SK-N-SH (cell line): ENCODE data around the gene SHROOM1. TPM values are rescaled to one million over a fixed set of nuclear protein-coding genes. Genes with fewer than 3 reads are reported as not detected.

Experiments used
- CTCF ChIA-PET: fragments of 300-600, 350-600 bp; formaldehyde crosslinking; extraction: SDS; loops from one replicate; lab custom pipeline; 2021; lab: Yijun Ruan, JAX
- POLR2A ChIA-PET: fragments of 350-600 bp; sonication (Branson Sonifier 250); formaldehyde crosslinking; extraction: SDS; loops from one replicate; lab custom pipeline; 2020; ENCODE audit warnings: antibody characterized with exemption, inconsistent platforms; lab: Yijun Ruan, JAX
- DNase-seq: peaks from one replicate; pipeline ENCODE4 v3.0.0; 2012
- H2AFZ ChIP-seq: fragments of 200-600 bp; sonication (generic); 2 replicates; pipeline ENCODE4 v1.8.1; 2016; ENCODE audit warnings: antibody characterized with exemption, mild to moderate bottlenecking, low read depth
- H3F3A ChIP-seq: fragments of 200-600 bp; sonication (generic); replicated peaks from 2 replicates; pipeline ENCODE3; 2016; ENCODE audit warnings: antibody characterized with exemption, mild to moderate bottlenecking; ENCODE audit not compliant: insufficient read depth
- H3K27ac ChIP-seq, 2 experiments: fragments of 200-500 bp in 1 of 2; fragments of 200-600 bp in 1 of 2; sonication (Bioruptor generic) in 1 of 2; sonication (generic), shearing (Covaris generic) in 1 of 2; 2 replicates each; pipeline versions ENCODE4 v1.5.1 to v1.6.1; 2014 to 2016; ENCODE audit warnings: low read depth in 2 of 2, inconsistent platforms in 1 of 2, low read length in 1 of 2, mild to moderate bottlenecking in 1 of 2, mixed read lengths in 1 of 2
- H3K27me3 ChIP-seq: fragments of 200-600 bp; sonication (generic), shearing (Covaris generic); 2 replicates; pipeline ENCODE4 v1.6.1; 2016; ENCODE audit warnings: mixed run types; ENCODE audit not compliant: insufficient read depth
- H3K36me3 ChIP-seq, 2 experiments: fragments of 200-500 bp in 1 of 2; fragments of 200-600 bp in 1 of 2; sonication (Bioruptor generic) in 1 of 2; sonication (generic) in 1 of 2; replicated peaks in 1 of 2; 2 replicates each; pipeline versions ENCODE3 to v1.5.1; 2014 to 2016; ENCODE audit warnings: low read length in 1 of 2, mild to moderate bottlenecking in 1 of 2; ENCODE audit not compliant: insufficient read depth in 2 of 2, control insufficient read depth in 1 of 2
- H3K4me1 ChIP-seq, 2 experiments: fragments of 200-500 bp in 1 of 2; fragments of 200-600 bp in 1 of 2; sonication (Bioruptor generic) in 1 of 2; sonication (generic), shearing (Covaris generic) in 1 of 2; 2 replicates each; pipeline versions ENCODE4 v1.5.1 to v1.6.1; 2014 to 2016; ENCODE audit warnings: low read depth in 1 of 2, low read length in 1 of 2, mixed run types in 1 of 2; ENCODE audit not compliant: insufficient read depth in 2 of 2, control insufficient read depth in 1 of 2
- H3K4me2 ChIP-seq: fragments of 200-600 bp; sonication (generic), shearing (Covaris generic); 2 replicates; pipeline ENCODE4 v1.6.1; 2017; ENCODE audit warnings: mixed run types
- H3K4me3 ChIP-seq, 2 experiments: fragments of 200-500 bp in 1 of 2; fragments of 200-600 bp in 1 of 2; sonication (Bioruptor generic) in 1 of 2; sonication (generic), shearing (Covaris generic) in 1 of 2; 2 replicates each; pipeline versions ENCODE4 v1.5.1 to v1.8.1; 2014 to 2016; ENCODE audit warnings: low read depth in 2 of 2, inconsistent platforms in 1 of 2, low read length in 1 of 2, mild to moderate bottlenecking in 1 of 2, mixed read lengths in 1 of 2, moderate library complexity in 1 of 2
- H3K79me2 ChIP-seq: fragments of 200-600 bp; sonication (generic); 2 replicates; pipeline ENCODE4 v1.8.1; 2017; ENCODE audit warnings: mild to moderate bottlenecking; ENCODE audit not compliant: insufficient read depth
- H3K9ac ChIP-seq: fragments of 200-600 bp; sonication (generic); 2 replicates; pipeline ENCODE4 v1.6.1; 2017; ENCODE audit warnings: mixed run types
- H3K9me2 ChIP-seq: fragments of 200-600 bp; sonication (generic); 2 replicates; pipeline ENCODE4 v1.6.1; 2017; ENCODE audit warnings: mixed run types
- H3K9me3 ChIP-seq: fragments of 200-600 bp; sonication (generic); 2 replicates; pipeline ENCODE4 v1.6.1; 2017; ENCODE audit warnings: mixed run types, mild to moderate bottlenecking, moderate library complexity
- H4K20me1 ChIP-seq: fragments of 200-600 bp; sonication (generic); 2 replicates; pipeline ENCODE4 v1.6.1; 2017; ENCODE audit warnings: mild to moderate bottlenecking, mixed run types; ENCODE audit not compliant: insufficient read depth
- CHD2 ChIP-seq: fragments of 150-350 bp; IDR thresholded peaks from 2 replicates; pipeline ENCODE4 v1.6.1; 2018; ENCODE audit warnings: low read length; ENCODE audit not compliant: partially characterized antibody
- CTCF ChIP-seq: fragments of 200-600 bp; sonication (generic); IDR thresholded peaks from 2 replicates; pipeline ENCODE4 v1.6.1; 2017; ENCODE audit warnings: antibody characterized with exemption, mild to moderate bottlenecking, moderate library complexity
- ELF1 ChIP-seq: IDR thresholded peaks from 2 replicates; pipeline ENCODE4 v1.4.0; 2012
- EZH2phosphoT487 ChIP-seq: fragments of 200-600 bp; sonication (generic); IDR thresholded peaks from 2 replicates; pipeline ENCODE4 v1.6.1; 2017; ENCODE audit warnings: low read depth, mixed run types, mild to moderate bottlenecking, antibody characterized with exemption, moderate library complexity, borderline replicate concordance
- FOXJ3 ChIP-seq: sonication (generic); formaldehyde crosslinking; IDR thresholded peaks from 2 replicates; pipeline ENCODE4 v1.5.1; 2020; ENCODE audit warnings: mild to moderate bottlenecking, missing genetic modification reagents
- FOXM1 ChIP-seq: IDR thresholded peaks from 2 replicates; pipeline ENCODE4 v1.4.0; 2012; ENCODE audit warnings: low read depth, mild to moderate bottlenecking
- GABPA ChIP-seq: IDR thresholded peaks from 2 replicates; pipeline ENCODE4 v1.4.0; 2012; ENCODE audit warnings: low read depth, mild to moderate bottlenecking
- JUND ChIP-seq: IDR thresholded peaks from 2 replicates; pipeline ENCODE4 v1.4.0; 2012
- MAX ChIP-seq: IDR thresholded peaks from 2 replicates; pipeline ENCODE4 v1.4.0; 2012; ENCODE audit warnings: low read depth
- MEF2A ChIP-seq: IDR thresholded peaks from 2 replicates; pipeline ENCODE4 v1.4.0; 2012; ENCODE audit warnings: low read depth, borderline replicate concordance
- NFIC ChIP-seq: IDR thresholded peaks from 2 replicates; pipeline ENCODE4 v1.4.0; 2012; ENCODE audit warnings: borderline replicate concordance
- NRF1 ChIP-seq: IDR thresholded peaks from 2 replicates; pipeline ENCODE4 v1.6.1; 2012; ENCODE audit warnings: low read depth, mild to moderate bottlenecking, low read length
- PBX3 ChIP-seq: IDR thresholded peaks from 2 replicates; pipeline ENCODE4; 2012
- RAD21 ChIP-seq: IDR thresholded peaks from 2 replicates; pipeline ENCODE4 v1.6.1; 2012; ENCODE audit warnings: mild to moderate bottlenecking, low read length
- RCOR1 ChIP-seq: fragments of 150-350 bp; IDR thresholded peaks from 2 replicates; pipeline ENCODE4 v1.6.1; 2017; ENCODE audit warnings: antibody characterized with exemption, low read length
- REST ChIP-seq: IDR thresholded peaks from 2 replicates; pipeline ENCODE4 v1.6.1; 2012; ENCODE audit warnings: mild to moderate bottlenecking, low read depth, low read length, moderate library complexity
- RFX5 ChIP-seq: IDR thresholded peaks from 2 replicates; pipeline ENCODE4 v1.6.1; 2012; ENCODE audit warnings: mild to moderate bottlenecking, improper control_type of control experiment, low read length
- RXRA ChIP-seq: IDR thresholded peaks from 2 replicates; pipeline ENCODE4 v1.4.0; 2012; ENCODE audit warnings: low read depth, mild to moderate bottlenecking, borderline replicate concordance
- SIN3A ChIP-seq: IDR thresholded peaks from 2 replicates; pipeline ENCODE4 v1.6.1; 2012; ENCODE audit warnings: low read depth, mild to moderate bottlenecking, low read length, moderate library complexity, borderline replicate concordance
- USF1 ChIP-seq: IDR thresholded peaks from 2 replicates; pipeline ENCODE4 v1.4.0; 2012; ENCODE audit warnings: low read depth, borderline replicate concordance
- USF2 ChIP-seq: fragments of 150-350 bp; IDR thresholded peaks from 2 replicates; pipeline ENCODE4 v1.6.1; 2017; ENCODE audit warnings: antibody characterized with exemption, low read length, low read depth, borderline replicate concordance
- YY1 ChIP-seq: IDR thresholded peaks from 2 replicates; pipeline ENCODE4 v1.4.0; 2012; ENCODE audit warnings: low read depth, mild to moderate bottlenecking
- ZBTB33 ChIP-seq: IDR thresholded peaks from 2 replicates; pipeline ENCODE4 v1.4.0; 2012; ENCODE audit warnings: low read depth, borderline replicate concordance
- whole genome bisulfite sequencing: methylation state at CpG from one replicate; pipeline ENCODE4 v1.1.6; 2017; ENCODE audit warnings: low lambda C conversion rate; 5-methylcytosine and 5-hydroxymethylcytosine counted together
- polyA plus RNA-seq, 3 experiments: library from polyadenylated mRNA; depleted of rRNA; stranded (reverse); fragments of >200 nt; gene quantifications; 2 replicates each; pipeline ENCODE4 v1.2.3, GENCODE V29; 2012

Gene SHROOM1
- polyA plus RNA-seq, 1 of the 3 experiments (the other 2 are of a cell fraction), result 3.8 TPM

- peak overlapping the region; percentile 76; the same call in 1 of the 2 replicates for H2AFZ ChIP-seq
- no peak overlapping the region for H3K4me2 ChIP-seq
- H3K4me3 ChIP-seq, result no peak overlapping the region; a peak in 1 of 4 replicates
- 29% methylated on average over 15 of the region's 15 CpGs for WGBS
- no peak overlapping the region for H3K9ac ChIP-seq
- H3F3A ChIP-seq, result peaks cover 17% of the 10 kb centered on the region
- H3K79me2 ChIP-seq, result no peaks in the 10 kb centered on the region
- no peaks in the 10 kb centered on the region for H4K20me1 ChIP-seq
- ChIA-PET POLR2A (interaction anchor here (0.7 kb wide), 1 partner anchor 441 kb away, joined by 4 read pairs; no protein-coding TSS in a partner anchor), CTCF (interaction anchor here (0.5 to 6.8 kb wide), 68 partner anchors 10 to 1163 kb away, joined by 3 to 105 read pairs (median 4); partner anchors contain the start of genes CCNI2, GDF9, KIF3A and SEPTIN8)
- DNase-seq, result peak; percentile 92
- no peaks in the 10 kb centered on the region for H3K9me3 ChIP-seq
- H3K36me3 ChIP-seq, result no peaks in the 10 kb centered on the region
- H3K4me1 ChIP-seq, result peaks cover 0 to 6% of the 10 kb centered on the region in 2 experiments; a peak in 1 of 4 replicates
- no peaks in the 10 kb centered on the region for H3K27me3 ChIP-seq
- H3K9me2 ChIP-seq, result no peaks in the 10 kb centered on the region
- no peak overlapping the region for H3K27ac ChIP-seq
- TF ChIP-seq ZBTB33 (no peak), FOXM1 (no peak), USF1 (no peak), NRF1 (no peak; the same call in 1 of the 2 replicates), SIN3A (no peak), REST (no peak), EZH2phosphoT487 (no peak), RXRA (no peak), JUND (no peak), RAD21 (peak; percentile 90), FOXJ3 (CRISPR knock-in tag) (no peak), MEF2A (no peak), CTCF (peak; percentile 91), RCOR1 (no peak), RFX5 (no peak), GABPA (no peak), USF2 (no peak), PBX3 (no peak), CHD2 (no peak), MAX (peak; percentile 37; the same call in 1 of the 2 replicates), NFIC (no peak), YY1 (no peak), ELF1 (no peak)
Measured at GRCh38 chr5:132820162-132820754, 10.2 kb downstream of the SHROOM1 start.
